Keratinocyte (primary cell): Measurements from ENCODE around the gene ERRFI1. TPM values are rescaled to one million over a fixed set of nuclear protein-coding genes. Genes with fewer than 3 reads are reported as not detected.

Experiments
- DNase-seq: peaks from one replicate; pipeline ENCODE4 v3.0.0-alpha.2; 2011; ENCODE audit warnings: low read depth, missing footprints, low spot score
- FAIRE-seq: peaks from 2 replicates; lab custom pipeline; 2011; peaks lifted over from hg19 to GRCh38; lab: Jason Lieb, UNC
- H2AFZ ChIP-seq: 2 replicates; pipeline ENCODE4 v1.6.0; 2012; ENCODE audit warnings: low read length, control low read depth, inconsistent platforms; ENCODE audit not compliant: control insufficient read depth
- H3K27ac ChIP-seq: 2 replicates; pipeline ENCODE4 v1.5.1; 2011; ENCODE audit warnings: low read length; ENCODE audit not compliant: control insufficient read depth, insufficient read depth
- H3K27me3 ChIP-seq: 3 replicates; pipeline ENCODE4 v1.6.0; 2011; ENCODE audit warnings: low read length; ENCODE audit not compliant: control insufficient read depth, insufficient read depth; ENCODE audit errors: extremely low read depth
- H3K36me3 ChIP-seq, 2 experiments: 2 replicates in 1 of 2; 3 replicates in 1 of 2; pipeline ENCODE4 v1.5.1; 2011; ENCODE audit warnings: low read length in 2 of 2, mild to moderate bottlenecking in 1 of 2; ENCODE audit not compliant: control insufficient read depth in 2 of 2, insufficient read depth in 2 of 2; ENCODE audit errors: extremely low read depth in 1 of 2
- H3K4me1 ChIP-seq: 3 replicates; pipeline ENCODE4 v1.5.1; 2011; ENCODE audit warnings: low read length; ENCODE audit not compliant: control insufficient read depth, insufficient read depth; ENCODE audit errors: extremely low read depth
- H3K4me2 ChIP-seq: 3 replicates; pipeline ENCODE4 v1.6.0; 2011; ENCODE audit warnings: low read depth, low read length; ENCODE audit not compliant: control insufficient read depth, insufficient read depth; ENCODE audit errors: extremely low read depth
- H3K4me3 ChIP-seq, 3 experiments: fragments of 200-600 bp in 1 of 3; sonication (generic) in 1 of 3; 2 replicates in 2 of 3; 3 replicates in 1 of 3; pipeline ENCODE4 v1.5.1; 2011 to 2016; ENCODE audit warnings: low read length in 3 of 3, mild to moderate bottlenecking in 3 of 3, control low read depth in 2 of 3, inconsistent platforms in 1 of 3, low read depth in 1 of 3, mixed read lengths in 1 of 3, mixed run types in 1 of 3, moderate library complexity in 1 of 3; ENCODE audit not compliant: control insufficient read depth in 2 of 3, insufficient read depth in 2 of 3; ENCODE audit errors: extremely low read depth in 1 of 3
- H3K79me2 ChIP-seq: 2 replicates; pipeline ENCODE4 v1.6.0; 2012; ENCODE audit warnings: low read length; ENCODE audit not compliant: control insufficient read depth, insufficient read depth
- H3K9ac ChIP-seq: 3 replicates; pipeline ENCODE4 v1.6.0; 2011; ENCODE audit warnings: low read length; ENCODE audit not compliant: control insufficient read depth, insufficient read depth; ENCODE audit errors: extremely low read depth
- H3K9me1 ChIP-seq: 3 replicates; pipeline ENCODE4 v1.6.0; 2011; ENCODE audit warnings: low read length; ENCODE audit not compliant: control insufficient read depth, insufficient read depth; ENCODE audit errors: extremely low read depth
- H3K9me3 ChIP-seq: 2 replicates; pipeline ENCODE4 v1.5.1; 2012; ENCODE audit warnings: low read depth, low read length; ENCODE audit not compliant: control insufficient read depth
- H4K20me1 ChIP-seq: 3 replicates; pipeline ENCODE4 v1.6.0; 2011; ENCODE audit warnings: low read length; ENCODE audit not compliant: control insufficient read depth, insufficient read depth; ENCODE audit errors: extremely low read depth
- CTCF ChIP-seq, 3 experiments: IDR thresholded peaks in 1 of 3; conservative IDR thresholded peaks in 1 of 3; optimal IDR thresholded peaks in 1 of 3; 2 replicates in 2 of 3; 3 replicates in 1 of 3; pipeline versions ENCODE3 to v1.5.1; 2011; ENCODE audit warnings: low read length in 3 of 3, mild to moderate bottlenecking in 3 of 3, moderate library complexity in 2 of 3, control low read depth in 1 of 3, inconsistent platforms in 1 of 3; ENCODE audit not compliant: insufficient read depth in 2 of 3; ENCODE audit errors: extremely low read depth in 1 of 3
- EZH2 ChIP-seq: IDR thresholded peaks from one replicate; pipeline ENCODE4 v1.6.1; 2012; ENCODE audit warnings: inconsistent platforms, mild to moderate bottlenecking, low read length, moderate library complexity
- dilution Hi-C: fragments of 300-500 bp; cut with MboI; formaldehyde crosslinking; loops from one replicate; pipeline ENCODE4 v1.7.0; 2020; ENCODE audit warnings: low sequenced_read_pairs; ENCODE audit not compliant: extremely low pct_ligation_motif_present
- polyA plus RNA-seq, 5 experiments: library from polyadenylated mRNA; depleted of rRNA in 3 of 5; stranded (reverse) in 3 of 5; stranded (forward) in 1 of 5; unstranded in 1 of 5; fragments of >200 nt; gene quantifications; 1 replicate in 1 of 5; 2 replicates in 3 of 5; 3 replicates in 1 of 5; pipeline versions ENCODE4 v1.2.1 to v1.2.3, GENCODE V29; 2011 to 2012; ENCODE audit warnings: missing spikeins in 2 of 5, low read depth in 1 of 5, low replicate concordance in 1 of 5

The ERRFI1 gene
- polyA plus RNA-seq, 1 donor (not counting 4 experiments of a cell fraction or from before 2014, with no cell fraction given): 130 TPM

- H3K4me1 ChIP-seq: peaks cover 4% of the 10 kb centered on the region
- no peak overlapping the region for H3K4me3 ChIP-seq
- H3K9me1 ChIP-seq: no peaks in the 10 kb centered on the region
- no peaks in the 10 kb centered on the region for H4K20me1 ChIP-seq
- no peak overlapping the region for H2AFZ ChIP-seq
- FAIRE-seq (no peak), DNase-seq (no peak)
- no peaks in the 10 kb centered on the region for H3K27me3 ChIP-seq
- H3K36me3 ChIP-seq: peaks cover 41 to 58% of the 10 kb centered on the region in 2 experiments
- no peak overlapping the region for H3K4me2 ChIP-seq
- H3K27ac ChIP-seq: no peak overlapping the region
- no peak for TF ChIP-seq CTCF (optimal IDR thresholded peaks at IDR 0.05 in 1 of 3, IDR thresholded peaks at IDR 0.05 in 1 of 3, conservative IDR thresholded peaks at IDR 0.05 in 1 of 3; ENCODE audit: extremely low read depth in 1 of 3, insufficient read depth in 2 of 3, low read length in 3 of 3)
- no peak for TF ChIP-seq EZH2
- no peak overlapping the region for H3K9ac ChIP-seq
- dilution Hi-C loops: no loop called here
- peaks cover 16% of the 10 kb centered on the region for H3K79me2 ChIP-seq
- no peaks in the 10 kb centered on the region for H3K9me3 ChIP-seq
Observed at GRCh38 chr1:7980984-7981383, 45.1 kb downstream of the ERRFI1 start.

GRCh38 chr1:7975212-7975865 is 50.8 kb downstream of the ERRFI1 start:
- Histone ChIP-seq H3K9ac (no peak overlapping the region), H4K20me1 (no peaks in the 10 kb centered on the region), H3K9me1 (no peaks in the 10 kb centered on the region), H2AFZ (no peak overlapping the region), H3K27me3 (no peaks in the 10 kb centered on the region), H3K4me3 (no peak overlapping the region), H3K4me2 (no peak overlapping the region), H3K4me1 (no peaks in the 10 kb centered on the region), H3K9me3 (no peaks in the 10 kb centered on the region), H3K36me3 (peaks cover 20 to 32% of the 10 kb centered on the region in 2 experiments), H3K79me2 (peaks cover 23% of the 10 kb centered on the region), H3K27ac (no peak overlapping the region)
- dilution Hi-C loops: no loop called here
- no peak for TF ChIP-seq EZH2
- TF ChIP-seq CTCF (optimal IDR thresholded peaks at IDR 0.05 in 1 of 3, IDR thresholded peaks at IDR 0.05 in 1 of 3, conservative IDR thresholded peaks at IDR 0.05 in 1 of 3; ENCODE audit: extremely low read depth in 1 of 3, insufficient read depth in 2 of 3, low read length in 3 of 3): peak; percentile 98 to 99 (median 98)
- DNase-seq (peak; percentile 40), FAIRE-seq (peak; percentile 96)
